ENCODE results near the gene PMM2. TPM values are rescaled to one million over a fixed set of nuclear protein-coding genes. Genes with fewer than 3 reads are reported as not detected.
A peak's percentile ranks its signal among the peaks of the same experiment; 100 is the strongest.
"Not testable (repeated sequence)": the region's sequence is repeated elsewhere in the genome, so short reads cannot be mapped to it uniquely, and the experiment has no call there.

PMM2 gene
- total RNA-seq, 1 donor from 2014 or later = 70.1 TPM

DNA sequence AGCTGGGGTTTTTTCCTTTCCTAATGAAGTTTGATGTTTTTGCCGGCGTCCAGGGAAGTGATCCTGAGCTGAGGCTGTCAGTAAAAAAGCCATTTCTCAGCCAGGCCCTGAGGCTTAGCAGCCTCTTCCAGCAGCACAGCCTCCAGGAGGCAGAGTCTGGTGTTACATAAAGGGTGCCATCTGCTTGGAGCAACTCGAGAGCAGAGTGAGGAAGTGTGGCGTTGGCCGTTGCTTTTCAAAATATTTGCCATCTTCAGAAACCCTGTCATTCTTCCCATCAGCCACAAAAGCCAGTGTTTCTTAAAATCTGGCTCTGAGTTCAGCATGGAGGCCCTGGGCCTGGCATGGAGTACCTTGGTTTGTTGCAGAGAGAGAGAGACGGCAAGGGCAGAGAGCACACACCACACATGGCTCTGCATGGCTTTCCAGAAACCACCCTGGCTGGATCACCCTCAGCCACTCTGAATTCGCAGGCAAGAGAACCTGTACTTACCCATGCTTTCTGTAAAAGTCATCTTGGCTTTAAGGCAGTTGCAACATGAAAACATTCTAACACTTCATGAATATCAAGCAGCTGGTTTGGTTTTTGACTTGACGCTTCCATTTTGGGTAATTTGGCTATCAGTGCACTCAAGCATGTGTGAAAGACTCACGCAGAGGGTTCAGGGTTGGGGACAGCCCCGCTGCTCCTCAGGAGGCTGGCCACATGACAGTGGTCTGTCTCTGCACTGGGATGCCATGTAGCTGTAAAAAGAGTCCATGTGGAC is 21.0 kb downstream of the PMM2 start:
- DNase-seq (ENCODE audit: low spot score) = no peak

DNA sequence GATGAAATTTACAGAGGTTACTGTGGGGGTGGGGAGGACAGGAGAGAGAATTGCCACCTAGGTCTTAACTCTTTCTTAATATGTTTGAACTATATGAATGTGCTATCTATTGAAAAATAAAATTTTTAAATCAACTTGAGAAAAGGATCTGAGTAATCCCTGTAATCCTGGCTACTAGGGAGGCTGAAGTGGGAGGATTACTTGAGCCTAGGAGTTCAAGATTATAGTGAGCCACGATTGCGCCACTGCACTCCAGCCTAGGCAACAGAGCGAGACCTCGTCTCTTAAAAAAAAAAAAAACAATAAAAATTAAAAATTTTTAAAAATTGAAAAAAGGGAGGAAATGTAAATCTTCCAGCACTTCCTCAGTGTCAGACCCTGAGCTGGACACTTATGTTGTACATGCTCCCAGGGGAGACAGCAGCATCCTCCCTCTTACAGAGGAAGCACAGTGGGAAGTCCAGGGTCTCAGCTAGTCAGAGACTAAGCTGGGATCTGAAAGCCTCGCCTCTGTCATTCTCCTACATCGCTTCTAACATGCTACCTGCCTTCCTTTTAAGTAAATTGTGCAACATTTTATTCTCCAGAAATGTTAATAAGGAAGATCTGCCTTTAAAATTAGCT is 21.9 kb downstream of the PMM2 start:
- no peak for DNase-seq (ENCODE audit: low spot score)

DNA sequence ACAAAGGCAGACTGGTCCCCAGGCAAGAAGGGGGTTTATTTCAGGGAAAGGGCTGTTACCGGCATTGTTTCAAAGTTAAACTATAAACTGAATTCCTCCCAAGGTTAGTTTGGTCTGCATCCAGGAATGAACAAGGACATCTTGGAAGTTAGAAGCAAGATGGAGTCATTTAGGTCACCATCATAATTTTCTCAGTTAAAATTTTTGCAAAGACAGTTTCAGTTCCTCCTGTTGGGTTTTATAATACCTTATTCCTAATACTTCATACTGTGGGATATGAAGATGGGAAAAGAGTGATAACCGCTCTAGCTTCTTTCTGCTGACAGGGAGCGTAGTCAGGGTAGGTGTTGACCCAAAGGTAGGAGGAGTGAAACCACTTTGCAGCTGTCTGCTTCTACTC is 24.8 kb downstream of the PMM2 start:
- DNase-seq (ENCODE audit: low spot score) = no peak

DNA sequence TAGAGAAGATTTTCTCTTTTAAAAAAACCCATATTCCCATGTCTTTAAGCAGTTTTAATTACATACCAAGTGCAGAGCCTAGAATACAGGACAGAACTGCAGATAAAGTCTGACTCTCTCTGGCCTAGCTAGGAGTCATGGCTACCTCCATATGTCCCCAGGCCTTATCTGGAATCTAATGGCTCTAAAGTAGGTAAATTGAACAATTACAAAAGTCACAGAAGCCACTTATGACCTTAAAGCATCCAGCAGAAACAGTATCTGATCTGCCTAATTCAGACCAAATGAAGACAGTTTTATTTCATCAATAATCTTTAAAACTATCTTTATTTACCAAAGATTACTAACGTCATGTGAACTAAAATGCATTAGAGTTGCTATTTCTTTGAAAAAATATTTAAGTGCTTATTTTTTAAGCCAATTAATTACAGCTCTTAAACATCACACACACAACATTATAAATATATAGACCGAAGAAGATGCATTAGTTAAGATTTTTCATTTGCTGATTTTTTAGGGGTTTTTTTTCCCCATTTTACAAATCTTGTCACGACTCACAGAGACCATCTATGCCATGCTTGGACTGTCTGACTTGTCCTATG is 28.7 kb downstream of the PMM2 start:
- no peak for DNase-seq (ENCODE audit: low spot score)

DNA sequence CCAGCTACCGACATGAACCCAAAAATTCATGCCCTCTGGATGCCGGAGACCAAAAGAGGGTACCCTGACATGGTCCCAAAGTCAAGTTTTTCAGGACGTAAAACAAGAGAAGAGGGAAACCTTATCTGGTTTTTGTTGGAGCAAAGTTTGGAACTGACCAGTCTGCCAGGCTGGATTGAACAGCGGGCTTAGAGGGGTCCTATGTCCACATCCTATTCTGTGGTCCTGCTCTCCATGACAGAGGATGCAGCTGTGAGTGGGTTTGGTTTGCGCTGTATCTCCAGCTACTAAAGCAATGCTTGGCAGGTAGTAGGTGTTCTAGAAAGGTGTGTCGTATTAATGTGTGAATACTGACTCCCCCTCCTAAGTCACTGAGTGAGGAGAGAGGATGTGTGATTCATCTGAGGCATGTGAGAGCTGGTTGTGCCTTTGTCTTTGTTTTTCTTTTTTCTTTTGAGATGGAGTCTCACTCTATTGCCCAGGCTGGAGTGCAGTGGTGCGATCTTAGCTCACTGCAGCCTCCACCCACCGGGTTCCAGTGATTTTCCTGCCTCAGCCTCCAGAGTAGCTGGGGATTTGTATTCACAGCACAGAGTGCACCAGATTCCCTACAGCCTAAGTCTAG is 31.0 kb downstream of the PMM2 start:
- DNase-seq (ENCODE audit: low spot score) = no peak

DNA sequence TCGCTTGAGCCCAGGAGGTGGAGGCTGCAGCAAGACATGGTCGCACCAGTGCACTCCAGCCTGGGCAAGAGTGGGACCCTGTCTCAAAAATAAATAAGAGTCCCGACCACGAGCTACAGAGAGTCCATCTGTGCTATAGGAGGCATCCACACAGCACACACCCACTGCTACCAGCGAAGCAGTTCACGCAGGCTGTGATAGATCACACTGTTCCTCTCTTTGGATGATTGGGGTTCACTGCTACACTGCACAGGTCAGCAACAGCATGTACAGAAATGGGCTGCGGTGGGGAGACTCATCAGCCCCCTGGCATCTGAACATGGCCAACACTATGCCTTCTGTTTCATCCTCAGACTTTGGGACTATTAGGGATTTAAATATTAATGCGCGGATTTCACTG is 33.8 kb downstream of the PMM2 start:
- DNase-seq (ENCODE audit: low spot score) = no peak

DNA sequence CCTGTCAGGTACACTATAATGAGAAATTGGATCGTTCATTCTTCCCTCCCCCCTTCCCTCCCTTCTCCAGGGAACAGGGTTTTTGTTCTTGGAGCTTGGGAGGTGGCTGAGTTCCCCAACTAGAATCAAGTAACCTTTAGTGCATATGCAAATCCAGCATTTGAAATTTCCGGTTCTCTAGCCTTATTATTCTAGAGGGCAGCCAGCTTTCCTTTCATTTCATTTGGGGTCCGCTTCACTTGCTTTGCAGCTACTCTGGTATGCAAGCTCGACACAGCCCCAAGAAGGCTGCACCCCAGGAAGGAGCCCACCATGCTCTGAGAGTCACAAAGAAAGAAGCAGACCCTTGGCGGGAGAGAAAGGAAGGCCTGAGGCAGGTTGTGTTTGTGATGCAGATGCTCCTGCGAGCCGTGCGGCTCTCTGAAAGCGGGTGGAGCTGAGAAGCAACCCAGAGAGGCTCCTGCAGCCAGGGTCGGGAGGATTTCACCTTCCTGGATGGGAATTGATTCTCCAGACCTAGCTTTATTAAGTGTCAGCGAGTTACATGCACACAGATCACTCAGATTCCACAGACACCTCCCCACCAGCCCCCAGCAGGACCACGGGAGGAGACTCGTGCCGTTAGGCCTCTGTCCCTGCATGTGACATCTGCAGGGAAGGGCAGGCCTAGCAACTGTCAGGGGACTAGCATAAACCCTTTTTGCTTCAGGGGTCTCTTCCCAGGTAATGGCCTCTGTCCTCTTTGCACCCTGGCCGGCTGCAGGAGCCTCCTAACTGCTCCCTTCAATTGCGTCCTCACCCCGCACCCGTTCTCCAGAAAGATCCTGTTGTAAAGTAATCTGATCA is 34.5 kb downstream of the PMM2 start:
- no peak for DNase-seq (ENCODE audit: low spot score)

DNA sequence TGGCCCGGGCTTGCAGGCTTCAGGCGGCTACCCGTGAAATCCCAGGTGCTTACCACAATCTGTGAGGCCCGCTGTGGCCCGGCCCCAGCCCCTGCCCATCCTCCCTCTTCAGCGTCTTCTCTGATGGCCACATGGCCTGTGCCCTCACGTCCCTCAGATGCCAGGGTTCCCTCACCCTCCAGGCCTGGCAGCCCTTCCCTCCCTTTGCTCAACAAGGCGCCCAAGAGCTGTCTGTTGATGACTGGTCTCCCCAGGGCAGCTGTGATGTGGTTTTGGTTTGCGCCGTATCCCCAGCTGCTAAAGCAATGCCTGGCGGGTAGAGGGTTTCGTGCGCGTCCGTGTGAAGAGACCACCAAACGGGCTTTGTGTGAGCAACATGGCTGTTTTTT is 35.1 kb downstream of the PMM2 start:
- no peak for DNase-seq (ENCODE audit: low spot score)

DNA sequence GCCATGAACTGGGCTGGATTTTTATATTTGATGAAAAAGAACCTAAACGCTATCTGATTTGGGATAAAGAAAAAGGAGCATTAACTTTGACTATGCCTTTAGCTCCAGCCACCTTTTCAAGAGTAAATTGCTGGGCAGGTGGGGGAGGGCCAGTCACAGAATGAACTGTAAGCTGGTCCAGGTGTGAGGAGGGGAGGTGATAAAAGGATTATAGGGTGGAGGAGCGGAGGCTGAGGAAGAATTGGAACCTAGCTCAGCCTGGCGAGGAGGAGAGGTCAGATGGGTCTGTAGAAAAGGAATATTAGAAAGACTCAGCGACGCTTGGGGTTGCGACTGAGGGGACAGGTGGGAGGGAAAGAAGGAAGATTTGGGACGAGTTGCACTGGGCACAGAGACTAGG is 39.2 kb downstream of the PMM2 start:
- not testable (repeated sequence) for DNase-seq (ENCODE audit: low spot score)

DNA sequence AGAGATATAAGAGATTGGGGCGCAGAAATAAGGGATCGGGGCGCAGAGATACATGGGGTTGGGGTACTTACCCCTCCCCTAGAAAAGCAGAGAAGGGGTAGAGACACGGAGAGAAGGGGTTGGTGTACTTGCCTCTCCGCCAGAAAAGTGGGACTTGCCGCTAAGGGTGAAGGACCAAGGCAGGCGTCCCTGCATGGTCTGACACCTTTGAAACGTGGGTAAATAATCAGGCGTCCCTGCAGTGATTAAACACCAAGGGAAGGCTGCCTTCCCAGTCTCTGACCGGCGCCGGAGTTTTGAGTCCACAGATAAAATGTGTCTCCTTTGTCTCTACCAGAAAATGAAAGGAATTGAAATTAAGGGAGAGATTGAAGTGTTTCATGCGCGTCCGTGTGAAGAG is 40.0 kb downstream of the PMM2 start:
- DNase-seq (ENCODE audit: low spot score) = not testable (repeated sequence)

DNA sequence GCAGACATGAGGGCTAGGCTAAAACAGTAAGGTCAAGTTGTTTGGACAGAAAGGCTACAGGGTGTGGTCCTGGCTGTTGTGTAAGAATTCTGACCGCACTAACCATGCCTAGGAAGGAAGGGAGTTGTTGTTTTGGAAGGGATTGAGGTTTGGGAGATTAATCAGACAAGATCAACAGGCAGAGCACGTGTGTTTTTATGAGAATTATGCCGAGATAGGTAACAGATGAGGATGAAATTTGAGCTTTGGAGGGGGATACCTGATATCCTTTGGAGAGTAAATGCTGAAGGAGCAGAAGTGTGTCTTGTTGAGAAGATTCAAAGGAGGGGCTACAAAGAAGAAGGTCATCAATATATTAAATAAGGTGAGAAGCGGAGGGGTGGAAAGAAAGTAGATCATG is 44.4 kb downstream of the PMM2 start:
- not testable (repeated sequence) for DNase-seq (ENCODE audit: low spot score)

DNA sequence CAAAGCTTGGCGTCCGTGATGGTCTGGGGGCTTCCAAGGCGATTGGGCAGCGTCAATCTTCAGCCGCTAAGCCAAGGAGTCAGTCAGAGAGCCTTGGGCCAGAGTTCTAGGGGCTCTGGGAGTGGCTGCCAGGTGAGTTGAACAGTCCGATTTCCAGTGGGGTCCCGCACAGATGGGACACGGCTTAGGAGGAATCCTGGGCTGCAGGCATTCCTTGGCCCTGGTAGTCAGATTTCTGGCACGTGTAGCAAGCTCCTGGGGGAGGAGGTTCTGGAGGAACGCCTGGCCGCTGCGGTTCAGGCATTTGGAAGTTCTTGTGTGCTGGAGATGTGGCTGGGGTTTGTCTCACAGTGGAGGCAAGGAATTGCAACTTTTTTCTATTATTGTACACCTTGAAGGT is 45.7 kb downstream of the PMM2 start:
- DNase-seq (ENCODE audit: low spot score) = not testable (repeated sequence)

DNA sequence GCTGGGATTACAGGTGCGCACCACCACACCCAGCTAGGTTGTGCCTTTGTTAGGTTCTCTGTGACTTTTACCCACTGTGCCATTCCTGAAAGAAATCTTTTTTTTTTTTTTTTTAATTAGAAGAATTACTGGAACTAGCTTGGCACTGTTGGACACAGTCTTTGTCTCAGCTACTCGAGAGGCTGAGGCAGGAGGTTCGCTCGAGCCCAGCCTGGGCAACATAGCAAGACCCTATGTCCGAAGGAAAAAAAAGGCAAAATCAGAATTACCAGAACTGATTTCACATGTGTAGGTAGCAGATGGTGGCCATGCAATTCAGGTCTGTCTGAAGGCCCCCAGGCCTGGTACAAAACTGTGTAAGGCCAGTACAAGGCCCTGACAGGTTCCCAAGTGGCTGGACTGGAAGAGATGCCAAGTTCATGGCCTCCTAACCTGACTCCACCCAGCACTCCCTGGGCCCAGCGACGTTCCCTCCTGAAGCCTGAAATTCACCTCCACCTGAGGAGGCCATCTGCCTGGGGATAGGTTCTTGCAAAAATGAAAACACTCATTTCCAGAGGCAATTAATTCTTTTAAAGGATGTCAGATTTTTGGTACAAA is 48.2 kb downstream of the PMM2 start:
- no peak for DNase-seq (ENCODE audit: low spot score)

DNA sequence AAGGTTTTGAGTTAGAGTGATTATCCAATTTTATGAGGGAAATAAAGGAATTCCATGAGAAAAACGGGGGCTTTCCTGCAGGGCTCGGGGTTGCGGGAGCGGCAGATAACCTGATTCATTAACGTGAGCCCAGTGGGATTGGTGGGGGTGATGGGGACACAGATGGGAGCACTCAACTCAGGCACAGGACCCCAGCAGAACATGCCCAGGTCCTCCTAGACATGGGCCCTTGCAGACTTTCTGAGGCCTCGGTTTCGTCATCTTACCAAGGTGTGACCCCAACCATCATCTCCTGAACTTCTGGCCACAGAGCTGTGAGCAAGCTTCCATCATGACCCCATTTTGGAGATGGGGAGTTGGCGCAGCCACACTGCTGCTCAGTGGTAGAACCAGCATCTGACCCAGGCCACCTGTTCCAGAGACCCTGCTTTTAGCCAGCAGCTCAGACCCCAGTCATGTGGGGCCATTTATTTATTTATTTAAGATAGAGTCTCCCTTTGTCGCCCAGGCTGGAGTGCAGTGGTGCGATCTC is 48.8 kb downstream of the PMM2 start:
- no peak for DNase-seq (ENCODE audit: low spot score)

DNA sequence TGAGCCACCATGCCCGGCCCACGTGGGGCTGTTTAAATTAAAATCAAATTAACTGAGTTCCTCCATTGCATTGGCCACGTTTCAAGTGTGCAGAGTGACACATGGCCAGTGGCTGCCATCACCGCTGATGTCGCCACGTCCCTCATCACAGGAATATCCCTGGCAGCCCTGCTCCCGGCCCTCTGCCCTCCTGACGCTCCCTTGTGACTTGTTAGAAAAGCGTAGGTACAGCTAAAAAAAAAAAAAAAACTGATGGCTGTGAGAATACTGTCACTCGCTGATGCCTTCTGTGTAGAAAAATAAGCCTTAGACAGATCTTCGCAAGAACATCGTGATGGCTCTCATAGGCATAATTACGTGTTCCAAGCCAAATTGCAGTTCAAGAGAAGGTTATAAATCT is 49.5 kb downstream of the PMM2 start:
- DNase-seq (ENCODE audit: low spot score) = peak; percentile 15

DNA sequence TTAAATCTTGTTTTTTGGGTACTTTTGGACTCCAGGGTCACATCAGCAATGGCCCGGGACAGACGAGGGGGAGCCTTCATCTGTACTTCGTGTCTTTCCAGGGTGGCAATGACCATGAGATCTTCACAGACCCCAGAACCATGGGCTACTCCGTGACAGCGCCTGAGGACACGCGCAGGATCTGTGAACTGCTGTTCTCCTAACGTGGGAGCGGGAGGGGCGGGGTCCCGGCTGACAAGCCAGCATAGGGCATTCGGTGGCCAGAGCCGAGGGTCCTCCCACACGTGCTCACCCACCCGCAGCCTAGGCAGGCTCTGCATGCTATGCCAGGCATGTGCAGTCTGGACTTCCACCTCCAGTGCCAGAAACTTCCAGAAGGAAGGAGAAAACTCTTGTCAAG is 50.0 kb downstream of the PMM2 start:
- peak; percentile 1 for DNase-seq (ENCODE audit: low spot score)

DNA sequence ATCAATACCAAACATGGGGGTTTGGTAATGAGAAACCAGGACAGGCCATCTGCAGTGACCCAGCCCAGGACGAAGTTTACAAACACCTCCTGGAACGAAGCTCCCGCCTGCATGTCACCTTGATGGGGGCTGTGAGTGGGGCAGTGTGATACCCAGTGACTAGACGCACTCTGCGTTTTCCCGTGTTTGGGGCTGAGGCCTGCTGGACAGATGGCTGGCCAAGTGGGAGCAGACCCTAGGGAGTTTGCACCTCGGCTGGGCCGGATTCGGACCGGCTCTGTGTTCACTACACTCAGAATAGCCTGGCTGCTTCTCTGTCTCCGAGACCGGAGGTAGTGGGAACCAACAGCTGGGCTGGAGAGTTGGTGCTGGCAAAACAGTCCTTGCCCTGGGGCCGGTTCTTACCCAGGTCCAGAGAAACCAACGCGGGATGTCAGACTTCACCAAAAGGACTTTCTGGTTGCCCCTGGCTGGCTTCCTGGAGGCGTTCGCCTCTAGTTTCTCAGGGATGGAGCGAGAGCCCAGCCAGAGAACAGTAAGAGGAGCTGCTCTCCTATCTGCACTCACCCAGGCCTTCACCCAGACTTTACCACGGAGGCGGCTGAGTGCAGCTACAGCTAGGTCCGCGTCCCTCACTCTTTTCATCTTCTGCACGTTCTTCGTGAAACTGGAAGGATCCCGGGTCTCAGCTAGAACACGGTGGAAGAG is 50.7 kb downstream of the PMM2 start:
- peak; percentile 41 for DNase-seq (ENCODE audit: low spot score)

DNA sequence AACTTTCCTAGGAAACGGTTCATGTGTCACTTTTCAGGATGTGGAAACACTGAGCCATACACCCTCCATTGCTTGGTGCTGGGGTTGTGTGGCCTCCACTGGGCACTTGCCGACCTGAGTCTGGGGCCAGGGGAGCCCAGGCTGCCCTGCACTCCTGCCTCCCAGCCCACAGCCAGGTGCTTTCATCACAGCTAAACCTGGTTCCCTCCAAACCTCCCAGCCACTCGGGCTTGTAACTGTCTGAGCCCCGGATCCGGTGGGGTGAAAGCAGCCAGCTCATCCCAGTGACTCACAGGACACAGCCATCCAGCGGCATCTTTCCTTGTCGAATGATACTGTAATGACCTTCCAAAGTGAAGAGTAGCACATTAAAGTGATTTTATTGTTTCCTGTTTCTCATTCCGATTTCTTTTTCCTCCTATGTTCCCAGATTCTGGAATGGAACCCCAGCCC is 51.3 kb downstream of the PMM2 start:
- no peak for DNase-seq (ENCODE audit: low spot score)

DNA sequence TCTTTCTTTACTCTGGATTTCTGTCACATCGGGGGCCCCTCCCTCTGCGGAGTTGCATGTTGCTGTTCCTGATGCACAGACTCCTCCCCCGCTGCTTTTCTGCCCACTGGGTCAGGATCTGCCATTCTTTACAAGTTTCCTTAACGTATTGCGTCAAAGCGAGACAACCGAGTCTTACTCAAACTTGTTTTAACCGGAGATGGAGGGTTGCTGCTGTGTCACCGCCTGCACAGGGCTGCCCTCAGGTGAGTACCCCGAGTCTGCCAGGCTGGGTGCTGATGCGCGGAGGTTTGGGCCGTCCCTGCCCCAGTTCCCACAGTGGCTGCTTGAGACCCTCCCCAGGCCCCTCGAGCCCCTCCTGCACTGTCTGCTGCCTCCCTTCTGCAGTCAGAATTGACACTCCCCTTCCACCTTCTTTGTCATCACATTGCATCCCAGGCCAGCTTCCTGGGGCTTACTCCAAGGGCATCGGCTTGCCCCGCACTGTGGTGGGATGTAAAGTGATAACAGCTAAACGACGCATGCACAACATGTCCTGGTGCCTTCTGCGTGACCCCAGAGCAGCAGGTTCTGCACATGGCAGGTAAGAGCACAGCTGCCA is 51.9 kb downstream of the PMM2 start:
- no peak for DNase-seq (ENCODE audit: low spot score)

DNA sequence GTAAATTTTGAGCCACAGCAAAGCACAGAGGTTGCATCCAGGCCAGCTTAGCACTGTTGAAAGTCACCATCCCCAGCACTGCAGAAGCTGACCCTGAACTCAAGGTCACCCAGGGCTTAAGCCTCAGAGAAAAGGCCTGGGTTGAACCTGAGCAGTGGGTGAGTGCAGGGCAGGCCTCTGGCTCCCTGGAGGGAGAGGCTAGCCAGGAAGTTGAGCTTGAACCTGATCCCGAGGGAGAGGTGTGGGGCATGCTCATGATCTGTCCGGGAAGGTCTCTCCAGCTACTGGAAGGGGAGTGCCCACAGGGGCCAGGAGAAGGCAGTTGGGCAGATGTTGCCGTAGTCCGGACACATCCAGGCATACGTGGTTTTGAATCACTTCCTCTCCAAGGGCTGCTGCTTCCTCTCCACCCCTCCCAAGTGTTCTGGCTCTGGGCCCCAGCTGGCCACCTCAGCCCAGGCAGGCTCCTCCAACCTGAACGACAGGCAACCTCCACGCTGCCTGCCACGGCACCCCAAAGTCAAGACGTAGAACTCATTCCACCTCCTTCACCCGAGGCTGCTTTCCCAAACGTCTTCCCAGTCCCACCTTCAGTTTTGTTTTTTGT is 52.7 kb downstream of the PMM2 start:
- no peak for DNase-seq (ENCODE audit: low spot score)

All from ureter (tissue), 1 donor.